Stimulated activated CD4-positive, alpha-beta T cell treated with anti-CD3 and anti-CD28 coated beads, TNF-alpha, amount 100 ng/mL, for 4 hours (primary cell): ENCODE results near the gene KRTAP11-1.

ENCODE experiments used
- DNase-seq, 3 experiments: peaks; one replicate each; pipeline ENCODE4 v3.0.0-alpha.2; 2020; ENCODE audit warnings: low read depth in 3 of 3

KRTAP11-1 gene, protein sequence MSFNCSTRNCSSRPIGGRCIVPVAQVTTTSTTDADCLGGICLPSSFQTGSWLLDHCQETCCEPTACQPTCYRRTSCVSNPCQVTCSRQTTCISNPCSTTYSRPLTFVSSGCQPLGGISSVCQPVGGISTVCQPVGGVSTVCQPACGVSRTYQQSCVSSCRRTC

DNA sequence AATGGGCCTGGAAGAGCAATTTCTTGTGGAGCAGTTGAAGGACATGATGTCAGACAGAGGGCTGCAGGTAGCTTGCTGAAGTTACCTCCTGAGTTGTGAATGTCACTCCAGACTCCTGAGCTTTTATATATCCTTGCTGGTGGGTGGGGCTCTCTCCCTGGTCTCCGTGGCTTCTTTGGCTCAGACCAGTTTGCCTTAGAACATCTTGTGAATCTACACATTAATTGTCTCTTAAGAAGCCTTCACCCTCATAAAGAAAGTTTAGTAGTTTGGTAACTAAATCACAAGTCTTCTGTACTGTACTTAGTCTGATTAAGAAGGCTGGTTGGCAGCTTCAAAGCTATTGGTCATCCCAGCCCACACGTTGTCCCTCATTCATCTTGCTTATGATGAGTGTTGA lies at the start of gene KRTAP11-1:
Gene KRTAP11-1 (minus strand): TSS at position 101 of the 400 bp plus-strand sequence. CDS start 56 bp downstream, at position 45.
- DNase-seq: no peak

DNA sequence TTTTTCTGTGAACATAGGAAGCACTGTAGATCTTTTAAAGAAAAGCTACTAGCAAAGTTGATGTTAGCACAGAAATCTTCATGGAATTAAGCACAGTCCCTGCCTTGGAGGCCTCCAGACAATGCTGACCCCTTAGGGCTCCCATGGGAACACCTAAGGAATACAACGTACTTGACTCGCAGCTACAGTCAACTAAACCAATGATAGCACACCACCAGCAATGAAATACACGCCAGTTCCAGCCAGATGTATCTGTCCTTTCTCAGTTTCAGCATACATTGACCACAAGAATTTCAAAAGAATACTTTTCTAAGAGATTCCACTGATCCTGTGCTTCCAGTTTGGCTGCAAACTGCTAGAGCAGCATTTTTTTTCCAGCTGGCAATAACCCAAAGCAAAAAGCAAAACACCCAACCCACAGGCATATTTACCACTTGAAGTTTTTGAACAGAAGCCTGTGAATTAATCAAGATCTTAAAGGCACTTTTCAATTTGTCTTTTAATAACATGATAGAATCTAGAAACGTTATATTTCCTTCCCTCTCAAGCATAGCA lies 42.8 kb upstream of the KRTAP11-1 start:
- no peak for DNase-seq

DNA sequence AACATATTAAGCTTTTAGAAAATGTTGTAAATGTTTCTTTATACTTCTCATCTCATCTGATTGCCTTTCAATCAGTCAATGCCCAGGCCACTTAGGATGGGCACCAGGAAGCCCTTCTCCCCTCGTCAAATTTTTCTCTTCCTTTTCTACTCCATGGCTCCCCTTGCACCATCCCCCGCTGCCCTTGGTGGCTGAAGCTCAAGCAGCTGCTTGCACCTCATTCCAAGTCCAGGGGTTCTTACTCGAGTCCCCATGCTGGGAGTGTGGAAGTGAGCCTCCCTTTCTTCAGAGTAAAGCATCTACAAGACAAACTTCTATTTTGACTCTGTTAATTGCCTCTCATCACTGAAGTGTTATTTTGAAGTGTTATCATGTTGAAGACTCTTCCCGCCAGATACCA lies 39.7 kb upstream of the KRTAP11-1 start:
- no peak for DNase-seq

DNA sequence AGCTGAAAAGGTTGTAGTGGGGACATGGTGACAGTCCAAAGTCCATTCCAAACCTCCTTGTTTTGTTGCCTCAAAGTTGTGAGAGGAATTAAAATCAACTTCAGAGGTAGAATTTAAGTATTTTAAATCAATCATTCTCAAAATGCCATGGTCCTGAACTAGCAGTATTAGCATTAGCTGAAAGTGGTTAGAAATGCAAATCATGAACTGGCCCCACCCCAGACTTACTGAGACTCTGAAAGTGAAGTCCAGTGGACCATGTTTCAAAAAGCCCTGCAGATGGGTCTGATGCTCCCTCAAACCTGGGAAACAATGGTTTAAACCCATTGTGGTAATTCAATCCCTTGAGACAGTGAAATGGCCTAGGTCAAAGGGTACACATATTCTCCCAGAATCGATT lies 36.2 kb upstream of the KRTAP11-1 start:
- DNase-seq: no peak

DNA sequence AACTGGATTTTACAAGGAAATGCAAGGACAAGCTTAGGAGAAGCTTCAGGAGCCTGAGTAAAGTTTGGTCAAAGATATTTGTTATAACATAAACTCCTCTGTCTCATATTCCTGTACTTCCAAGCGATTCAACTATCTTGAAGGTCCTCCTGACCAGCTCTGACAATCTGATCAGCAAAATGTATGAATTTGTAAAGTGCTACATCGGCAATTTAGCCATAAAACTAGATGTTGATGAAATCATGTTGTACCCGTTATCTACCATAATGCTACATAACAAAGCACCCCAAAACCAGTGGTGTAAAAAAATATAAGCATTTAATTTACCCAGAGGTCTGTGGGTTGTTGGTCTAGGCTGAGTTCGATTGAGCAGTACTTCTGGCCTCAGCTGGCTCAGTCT lies 19.5 kb upstream of the KRTAP11-1 start:
- DNase-seq: no peak

DNA sequence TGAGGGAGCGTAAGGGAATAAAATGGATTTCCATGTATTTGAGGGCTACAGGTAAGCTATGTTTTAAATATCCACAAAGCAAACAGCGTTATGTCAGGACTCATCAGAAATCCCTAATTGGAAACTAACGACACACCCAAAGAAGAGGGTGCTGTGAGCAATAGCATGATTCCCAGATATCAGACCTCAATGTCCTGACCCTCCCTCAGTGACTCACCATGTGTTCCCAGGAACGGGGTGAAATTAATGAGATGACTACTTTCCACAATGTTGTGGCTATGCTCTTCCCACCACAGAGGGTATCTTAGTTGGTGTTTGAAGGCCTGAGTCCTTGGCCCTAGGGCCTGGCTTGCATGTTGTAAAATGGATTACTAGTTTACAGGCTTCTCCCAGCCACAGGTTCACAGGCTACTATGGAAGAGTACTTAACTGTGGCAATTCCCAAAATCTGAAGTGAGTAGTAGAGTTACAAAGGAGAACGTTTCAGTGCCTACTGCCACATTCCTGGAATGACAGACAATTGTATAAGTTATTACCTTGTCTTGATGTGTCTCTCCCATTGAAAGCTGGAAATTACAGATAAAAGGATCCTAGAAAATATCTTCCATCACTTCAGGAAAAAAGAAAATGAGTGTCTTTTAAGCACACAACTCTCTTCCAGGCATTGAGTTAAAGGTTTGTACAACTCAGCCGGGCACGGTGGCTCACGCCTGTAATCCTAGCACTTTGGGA lies 1.7 kb upstream of the KRTAP11-1 start:
- no peak for DNase-seq

DNA sequence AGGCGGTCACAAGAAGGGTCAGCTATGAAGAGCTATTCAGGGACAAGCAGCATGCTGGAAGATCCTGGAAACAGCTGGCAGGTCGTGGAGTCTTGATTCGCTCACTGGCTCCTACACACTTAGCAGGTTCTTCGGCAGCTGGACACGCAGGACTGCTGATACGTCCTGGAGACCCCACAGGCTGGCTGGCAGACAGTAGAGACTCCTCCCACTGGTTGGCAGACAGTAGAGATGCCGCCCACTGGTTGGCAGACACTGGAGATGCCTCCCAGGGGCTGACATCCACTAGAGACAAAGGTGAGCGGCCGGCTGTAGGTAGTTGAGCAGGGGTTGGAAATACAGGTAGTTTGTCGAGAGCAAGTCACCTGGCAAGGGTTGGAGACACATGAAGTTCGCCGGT lies 466 bp downstream of the KRTAP11-1 start:
- DNase-seq: no peak

DNA sequence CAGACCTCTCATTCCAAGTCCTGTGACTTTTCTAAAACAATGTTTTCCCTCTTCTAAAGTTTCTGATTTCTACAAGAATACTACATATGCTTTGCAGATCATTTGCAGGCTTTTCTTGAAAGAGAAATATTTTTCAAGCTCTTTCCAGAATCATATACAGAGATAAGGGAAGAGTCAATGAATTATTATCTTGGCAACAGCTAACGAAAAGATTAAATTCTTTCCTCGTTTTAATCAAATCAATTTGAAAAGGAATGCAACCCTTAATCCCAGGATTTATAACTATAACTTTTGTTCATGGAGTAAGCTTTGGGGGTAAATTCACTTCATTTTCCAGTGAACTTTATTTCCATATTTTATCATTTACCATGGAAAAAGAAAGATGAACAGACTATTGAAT lies 6.9 kb downstream of the KRTAP11-1 start:
- no peak for DNase-seq

DNA sequence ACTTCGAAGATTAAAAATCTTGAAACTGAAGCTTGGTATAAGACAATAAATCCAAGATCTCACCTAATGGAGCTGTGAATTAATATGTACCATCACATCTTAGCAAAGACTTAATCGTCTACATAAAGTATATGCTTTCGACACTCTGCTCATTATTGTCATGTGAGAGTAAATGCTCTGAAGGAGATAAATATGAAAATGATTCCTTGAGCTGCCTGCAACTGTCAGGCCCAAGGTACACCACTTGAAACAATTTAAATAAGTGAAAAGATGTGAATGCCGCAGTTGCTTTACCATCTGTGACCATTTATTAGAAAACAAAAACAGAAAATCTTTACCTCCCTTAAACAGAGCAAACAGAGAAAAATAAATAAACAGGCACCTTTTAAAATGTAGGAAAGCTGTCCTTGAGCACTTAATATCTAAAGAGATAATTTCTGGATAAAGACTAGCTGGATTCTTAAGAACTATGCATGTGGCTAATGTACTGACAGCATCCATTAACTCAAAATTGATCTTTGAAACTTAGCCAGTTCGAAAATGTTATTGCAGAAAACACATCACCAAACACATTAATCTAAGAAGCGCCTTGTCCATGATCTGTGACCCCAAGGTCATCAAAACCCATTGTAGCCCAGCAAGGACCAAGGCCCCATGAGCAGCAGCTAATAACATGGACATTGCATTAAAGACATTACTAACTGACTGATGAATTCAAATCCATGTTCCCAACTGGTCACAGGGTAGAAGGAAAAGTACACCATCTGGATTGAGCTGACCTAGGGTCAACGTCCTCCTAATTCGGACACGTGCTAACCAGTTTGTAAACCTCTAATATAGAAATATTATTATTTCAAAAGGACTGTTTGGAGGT lies 33.5 kb downstream of the KRTAP11-1 start:
- no peak for DNase-seq

DNA sequence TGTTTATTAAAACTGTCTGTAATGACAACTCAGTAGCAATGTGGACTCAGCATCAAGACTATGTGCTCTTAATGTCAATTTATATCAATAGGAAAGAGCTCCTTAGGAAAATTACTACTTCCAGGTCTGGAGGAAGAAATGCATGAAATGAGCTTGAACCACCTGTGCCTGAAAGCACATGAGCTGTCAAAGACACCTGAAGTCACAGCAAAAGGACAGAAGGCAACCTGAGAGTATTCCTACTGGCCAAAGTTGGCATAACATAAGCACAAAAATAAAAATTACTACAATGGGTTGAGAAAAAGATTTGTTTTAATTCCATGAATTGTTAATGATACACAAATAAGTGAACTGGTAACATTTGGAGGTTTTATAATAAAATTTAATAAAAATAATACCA lies 38.4 kb downstream of the KRTAP11-1 start:
- DNase-seq: no peak

DNA sequence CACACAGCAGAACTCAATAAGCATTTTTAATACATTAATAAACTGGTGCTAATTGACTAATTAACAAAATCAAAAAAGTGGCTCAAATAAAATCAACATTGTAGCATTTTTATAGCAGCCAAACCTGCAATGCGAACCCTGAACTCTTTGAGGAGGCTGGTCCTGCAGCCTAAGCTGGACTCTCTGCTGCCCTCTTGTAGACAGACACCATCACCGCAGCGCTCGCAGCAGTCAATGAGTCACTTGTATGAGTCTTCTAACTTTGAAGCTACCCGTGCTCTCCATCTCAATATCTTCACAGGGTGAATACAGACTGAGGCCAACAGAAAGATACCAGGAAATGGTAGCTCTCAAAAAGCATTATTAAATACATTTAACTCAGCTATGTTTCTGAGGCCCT lies 42.1 kb downstream of the KRTAP11-1 start:
- DNase-seq: peak in 1 of 3 experiments; percentile 5

DNA sequence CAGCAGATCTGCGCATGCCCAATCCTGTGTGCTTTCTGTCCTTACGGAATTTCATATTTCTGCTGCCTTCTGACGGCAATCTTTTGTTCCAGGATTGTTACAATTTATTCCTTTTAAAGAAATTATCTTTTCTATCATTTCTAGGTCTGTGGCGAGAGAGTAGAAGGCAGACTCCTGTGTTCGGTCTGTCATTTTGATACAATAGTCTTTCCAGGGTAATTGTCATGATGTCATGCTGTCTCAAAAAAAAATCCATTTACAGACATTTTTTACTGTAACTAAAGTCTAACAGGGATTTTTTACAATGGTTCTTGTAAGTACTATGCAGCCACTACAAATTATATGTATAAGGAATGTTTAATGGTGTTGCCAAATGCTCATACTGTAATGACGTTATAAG lies 42.8 kb downstream of the KRTAP11-1 start:
- DNase-seq: no peak

DNA sequence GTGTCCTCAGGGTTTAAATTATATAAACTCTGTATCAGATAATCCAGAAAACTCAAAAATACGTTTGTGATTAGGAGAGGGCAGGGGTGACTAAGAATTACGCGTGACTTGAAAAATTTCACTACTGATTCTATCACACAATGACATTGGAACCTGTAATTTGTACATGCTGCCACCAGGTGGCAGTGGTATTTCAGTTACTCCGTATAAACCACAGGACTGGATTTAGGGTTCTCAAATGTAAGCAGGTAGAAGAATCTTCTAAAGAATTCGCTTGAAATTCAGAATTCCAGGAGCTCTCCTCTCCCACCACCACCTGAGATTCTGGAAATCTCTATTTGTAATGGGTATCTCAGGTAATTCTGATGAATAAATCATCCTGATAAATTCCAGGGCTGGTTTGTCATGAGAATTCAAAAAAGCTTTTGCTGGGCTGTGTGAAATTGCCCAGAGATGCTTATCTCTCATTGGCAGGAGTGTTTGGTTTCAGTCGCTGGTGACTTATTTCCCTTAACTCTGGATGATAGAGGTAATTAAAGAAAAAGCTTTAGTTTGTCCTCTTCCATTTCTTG lies 50.1 kb downstream of the KRTAP11-1 start:
- no peak for DNase-seq
